HG03442 (cell line): ENCODE results near the gene MRPL19.
"Not testable (repeated sequence)": the region's sequence is repeated elsewhere in the genome, so short reads cannot be mapped to it uniquely, and the experiment has no call there.

ENCODE experiments used
- ATAC-seq: cut with Tn5 transposase; IDR thresholded peaks from one replicate; pipeline ENCODE4 v1.9.1; 2021; ENCODE audit warnings: mild to moderate bottlenecking, moderate library complexity; ENCODE audit not compliant: unreplicated experiment

Gene MRPL19

GRCh38 chr2:75657798-75658197 is 11.2 kb downstream of the MRPL19 start:
- no peak for ATAC-seq

- no peak for ATAC-seq
Observed at GRCh38 chr2:75666911-75667310, 20.3 kb downstream of the MRPL19 start.

GRCh38 chr2:75667884-75668283 is 21.3 kb downstream of the MRPL19 start:
- no peak for ATAC-seq

- not testable (repeated sequence) for ATAC-seq
Observed at GRCh38 chr2:75675423-75675822, 28.8 kb downstream of the MRPL19 start.

- no peak for ATAC-seq
Observed at GRCh38 chr2:75675908-75676307, 29.3 kb downstream of the MRPL19 start.

GRCh38 chr2:75676464-75676863 is 29.9 kb downstream of the MRPL19 start:
- no peak for ATAC-seq

GRCh38 chr2:75679556-75679955 is 33.0 kb downstream of the MRPL19 start:
- ATAC-seq = no peak

GRCh38 chr2:75680402-75680801 is 33.8 kb downstream of the MRPL19 start:
- ATAC-seq = no peak

- not testable (repeated sequence) for ATAC-seq
Observed at GRCh38 chr2:75683430-75683829, 36.8 kb downstream of the MRPL19 start.

GRCh38 chr2:75688196-75688595 is 41.6 kb downstream of the MRPL19 start:
- no peak for ATAC-seq

- no peak for ATAC-seq
Observed at GRCh38 chr2:75698918-75699317, 52.3 kb downstream of the MRPL19 start.

- no peak for ATAC-seq
Observed at GRCh38 chr2:75702593-75702992, 56.0 kb downstream of the MRPL19 start.

GRCh38 chr2:75703589-75704287 is 57.2 kb downstream of the MRPL19 start:
- ATAC-seq = no peak

GRCh38 chr2:75705921-75706320 is 59.3 kb downstream of the MRPL19 start:
- ATAC-seq = no peak

- ATAC-seq = no peak
Observed at GRCh38 chr2:75707901-75708300, 61.3 kb downstream of the MRPL19 start.

- no peak for ATAC-seq
Observed at GRCh38 chr2:75709297-75709696, 62.7 kb downstream of the MRPL19 start.

- ATAC-seq = no peak
Observed at GRCh38 chr2:75710220-75710576, 63.6 kb downstream of the MRPL19 start.

GRCh38 chr2:75710577-75711253 is 64.1 kb downstream of the MRPL19 start, which contains the start of gene GCFC2:
TSS of gene GCFC2 (minus strand) at chr2:75710915. CDS start at chr2:75710855, 60 bp downstream.
- peak; percentile 89 for ATAC-seq

GRCh38 chr2:75711590-75711989 is 65.0 kb downstream of the MRPL19 start:
- ATAC-seq = not testable (repeated sequence)

- no peak for ATAC-seq
Observed at GRCh38 chr2:75716406-75716805, 69.8 kb downstream of the MRPL19 start.

- ATAC-seq = no peak
Observed at GRCh38 chr2:75719616-75720015, 73.0 kb downstream of the MRPL19 start.

GRCh38 chr2:75720525-75720924 is 73.9 kb downstream of the MRPL19 start:
- no peak for ATAC-seq
